ENCODE measurements around the gene ZNF710.
A peak's percentile ranks its signal among the peaks of the same experiment; 100 is the strongest.

The ZNF710 gene

GRCh38 chr15:90019611-90020010 is 18.5 kb downstream of the ZNF710 start:
- no peak for DNase-seq

DNA sequence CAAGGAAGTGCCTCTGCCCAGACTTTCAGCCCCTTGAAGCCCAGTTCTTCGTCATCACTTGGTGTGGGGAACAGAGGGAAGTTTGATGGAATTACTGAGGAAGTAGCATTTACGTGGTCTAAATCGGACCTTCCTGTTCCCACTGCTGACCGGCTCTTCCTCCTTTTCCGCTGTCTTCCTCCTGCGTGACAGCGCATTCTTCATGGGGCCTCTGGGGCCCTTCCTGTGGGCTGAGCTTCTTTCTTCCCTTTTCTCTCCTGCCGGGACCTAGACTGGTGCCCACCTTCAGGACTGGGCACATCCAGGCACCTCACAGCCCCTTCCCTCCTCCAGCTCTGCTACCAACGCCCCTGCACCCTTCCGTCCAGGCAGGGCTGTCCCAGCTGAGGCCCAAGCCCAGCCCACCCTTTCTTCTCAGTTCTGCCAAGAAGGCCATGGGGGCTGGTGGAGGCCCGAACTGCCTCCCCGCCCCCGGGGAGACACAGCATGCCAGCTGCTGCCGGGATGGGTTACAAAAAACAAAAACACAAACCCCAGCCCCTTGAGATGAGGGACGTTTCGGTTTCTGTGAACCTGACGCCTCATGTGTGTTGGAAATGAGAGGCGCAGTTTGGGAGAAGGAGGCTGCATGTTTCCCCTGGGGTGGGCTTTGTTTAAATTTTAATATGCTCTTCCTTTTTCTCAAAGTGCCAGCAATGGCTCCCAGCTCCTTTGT is 19.1 kb downstream of the ZNF710 start:
- DNase-seq, result no peak

DNA sequence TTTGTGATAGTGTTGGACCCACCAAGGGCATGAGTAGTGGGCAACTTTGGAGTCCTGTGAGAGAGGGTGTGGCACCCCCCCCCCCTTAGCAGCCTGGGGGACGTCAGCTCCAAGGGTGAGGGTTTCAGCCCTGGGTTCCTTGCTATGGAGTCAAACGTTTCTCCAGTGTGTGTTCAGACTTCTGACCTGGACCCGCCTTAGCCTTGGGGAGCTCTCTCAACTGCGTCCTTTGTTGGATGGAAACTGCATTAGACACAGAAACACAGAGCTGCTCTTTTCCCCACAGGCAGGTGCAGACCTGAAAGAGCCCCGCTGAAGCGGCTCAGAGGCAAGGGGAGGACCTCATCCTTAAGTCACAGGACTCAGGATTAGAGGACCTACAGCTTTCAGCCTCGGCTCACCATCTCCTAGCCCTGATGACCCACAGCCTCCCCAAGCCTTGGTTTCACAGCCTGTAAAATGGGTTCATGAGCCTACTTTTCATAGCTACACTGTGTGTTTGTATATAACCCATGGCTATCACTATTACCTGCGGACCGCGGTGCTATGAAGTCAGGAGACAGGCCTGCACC is 19.9 kb downstream of the ZNF710 start:
- no peak for DNase-seq

DNA sequence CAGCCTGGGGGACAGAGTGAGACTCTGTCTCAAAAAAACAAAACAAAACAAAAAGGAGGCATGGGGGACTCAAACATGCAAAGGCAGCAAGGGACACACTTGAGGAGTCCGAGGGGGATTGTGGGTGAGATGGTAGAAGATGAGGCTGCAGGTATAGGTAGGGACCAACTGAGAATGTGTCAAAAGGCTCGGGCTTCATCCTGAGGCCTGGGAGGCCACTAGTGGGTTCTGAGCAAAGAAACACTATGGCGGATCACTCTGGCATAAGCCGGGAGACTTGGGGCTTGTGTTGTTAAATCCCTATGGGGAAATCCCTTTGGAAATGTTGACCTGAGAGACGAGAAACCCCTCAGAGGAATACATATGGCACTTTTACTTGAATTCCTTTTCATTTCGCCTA is 21.2 kb downstream of the ZNF710 start:
- no peak for DNase-seq

DNA sequence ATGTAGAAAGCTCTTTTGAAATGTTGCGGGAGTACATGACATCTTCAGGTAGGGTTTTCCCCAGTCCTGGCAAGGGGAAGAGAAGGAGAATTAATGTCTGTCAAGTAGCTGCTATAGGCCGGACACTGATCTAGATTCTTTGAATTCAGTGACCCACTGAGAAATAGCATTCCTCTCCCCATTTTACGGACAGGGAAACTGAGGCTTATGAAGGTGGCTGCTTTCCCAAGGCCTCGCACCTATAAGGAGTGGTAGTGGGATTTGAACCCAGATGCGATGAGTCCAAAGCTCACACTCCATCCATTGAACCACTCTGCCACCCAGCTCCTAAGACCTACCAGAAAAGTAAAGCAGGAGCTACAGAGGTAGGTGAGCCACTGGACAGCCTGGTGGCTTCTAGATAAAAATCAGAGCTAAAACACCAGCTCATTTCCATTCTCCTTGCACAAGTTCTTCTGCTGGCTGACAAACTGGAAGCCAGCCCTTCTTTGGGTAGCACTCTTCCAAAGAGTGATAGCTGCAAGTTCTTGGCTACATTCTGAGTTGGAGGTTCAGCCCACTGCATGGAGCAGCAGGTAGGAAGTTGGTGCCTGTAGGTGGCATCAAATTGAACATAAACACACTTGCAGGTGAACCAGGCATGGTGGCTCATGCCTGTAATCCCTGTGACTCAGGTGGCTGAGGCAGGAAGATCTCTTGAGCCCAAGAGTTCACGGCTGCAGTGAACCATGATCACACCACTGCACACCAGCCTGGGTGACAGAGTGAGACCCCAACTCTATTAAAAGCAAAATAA is 22.0 kb downstream of the ZNF710 start:
- no peak for DNase-seq

GRCh38 chr15:90024406-90024805 is 23.3 kb downstream of the ZNF710 start:
- no peak for DNase-seq

- DNase-seq, result no peak
Measured at GRCh38 chr15:90025489-90026033, 24.4 kb downstream of the ZNF710 start.

- no peak for DNase-seq
Measured at GRCh38 chr15:90028376-90028944, 27.3 kb downstream of the ZNF710 start.

DNA sequence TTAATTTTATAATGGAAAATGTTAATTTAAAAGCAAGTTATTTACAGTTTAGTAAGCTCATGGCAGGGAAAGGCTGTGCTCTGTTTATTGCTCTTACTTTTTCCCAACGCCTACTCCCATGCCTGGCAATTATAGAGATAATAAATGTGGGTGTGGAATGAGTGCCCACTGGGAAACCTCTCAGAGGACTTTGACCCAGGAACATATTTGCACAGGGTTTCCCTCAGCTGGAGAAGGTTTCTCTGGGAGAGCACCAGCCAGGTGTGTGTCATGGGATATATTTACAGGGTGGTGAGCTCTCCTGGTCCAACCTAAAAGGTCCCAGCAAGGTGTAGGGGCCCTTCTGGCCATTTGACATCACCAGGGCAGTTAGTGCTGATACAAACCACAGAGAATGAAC is 27.9 kb downstream of the ZNF710 start:
- no peak for DNase-seq

- no peak for DNase-seq
Measured at GRCh38 chr15:90030376-90030775, 29.3 kb downstream of the ZNF710 start.

GRCh38 chr15:90031231-90031791 is 30.2 kb downstream of the ZNF710 start:
- no peak for DNase-seq

- DNase-seq, result no peak
Measured at GRCh38 chr15:90033006-90033405, 31.9 kb downstream of the ZNF710 start.

- DNase-seq, result no peak
Measured at GRCh38 chr15:90033448-90033847, 32.3 kb downstream of the ZNF710 start.

DNA sequence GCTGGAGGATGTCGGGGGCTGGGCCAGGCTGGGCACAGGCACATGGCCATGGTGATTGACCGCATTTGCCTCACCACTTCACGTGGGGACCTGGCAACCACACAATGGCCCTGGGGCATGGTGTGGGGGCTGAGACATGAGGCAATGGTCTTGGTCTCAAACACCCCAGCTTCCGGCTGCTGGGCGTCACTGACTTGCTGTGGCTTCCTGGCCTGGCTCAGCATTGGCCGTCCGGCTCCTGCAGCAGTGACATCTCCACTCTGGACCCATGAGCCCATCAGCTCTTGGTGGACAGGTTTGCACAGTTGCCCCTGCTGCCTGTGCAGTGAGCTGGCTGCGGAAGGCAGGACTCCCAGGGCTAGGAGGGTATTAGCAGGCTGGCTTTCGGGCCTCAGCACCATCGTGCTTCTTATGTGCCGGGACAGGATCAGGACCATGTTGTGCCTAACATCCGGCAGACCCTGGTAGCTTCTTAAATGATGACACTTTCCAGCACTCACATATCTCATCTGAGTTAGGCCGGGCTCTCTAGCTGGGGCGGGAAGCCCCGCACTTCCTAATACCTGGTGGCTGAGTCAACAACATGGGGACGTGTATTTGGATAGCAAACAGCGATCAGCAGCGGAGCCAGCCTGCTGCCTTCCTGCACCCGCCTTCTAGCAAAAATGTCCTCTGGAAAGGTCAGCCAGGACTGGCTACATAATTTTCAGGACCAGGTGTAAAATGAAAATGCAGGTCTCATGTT is 34.1 kb downstream of the ZNF710 start:
- DNase-seq, result peak; percentile 62

- no peak for DNase-seq
Measured at GRCh38 chr15:90035840-90036230, 34.7 kb downstream of the ZNF710 start.

DNA sequence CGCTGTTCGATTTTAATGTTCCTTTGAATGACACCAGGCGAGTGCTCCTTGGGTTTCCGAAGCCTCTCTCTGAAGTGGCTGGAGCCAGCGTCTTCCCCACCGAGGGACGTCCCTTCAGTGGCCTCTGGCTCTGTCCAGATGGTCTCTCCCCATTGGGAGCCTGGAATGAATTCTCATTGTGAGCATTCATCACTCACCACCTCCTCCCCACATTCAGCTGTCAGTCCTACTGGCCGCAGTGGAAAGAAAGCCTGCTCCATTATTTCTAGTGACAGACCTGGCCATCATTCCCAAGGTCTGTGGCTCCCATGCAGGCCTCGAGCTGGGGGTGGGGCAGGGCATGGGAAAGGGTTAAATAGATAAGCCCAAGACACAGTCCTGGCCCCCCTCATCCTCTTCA is 35.2 kb downstream of the ZNF710 start:
- DNase-seq, result no peak

DNA sequence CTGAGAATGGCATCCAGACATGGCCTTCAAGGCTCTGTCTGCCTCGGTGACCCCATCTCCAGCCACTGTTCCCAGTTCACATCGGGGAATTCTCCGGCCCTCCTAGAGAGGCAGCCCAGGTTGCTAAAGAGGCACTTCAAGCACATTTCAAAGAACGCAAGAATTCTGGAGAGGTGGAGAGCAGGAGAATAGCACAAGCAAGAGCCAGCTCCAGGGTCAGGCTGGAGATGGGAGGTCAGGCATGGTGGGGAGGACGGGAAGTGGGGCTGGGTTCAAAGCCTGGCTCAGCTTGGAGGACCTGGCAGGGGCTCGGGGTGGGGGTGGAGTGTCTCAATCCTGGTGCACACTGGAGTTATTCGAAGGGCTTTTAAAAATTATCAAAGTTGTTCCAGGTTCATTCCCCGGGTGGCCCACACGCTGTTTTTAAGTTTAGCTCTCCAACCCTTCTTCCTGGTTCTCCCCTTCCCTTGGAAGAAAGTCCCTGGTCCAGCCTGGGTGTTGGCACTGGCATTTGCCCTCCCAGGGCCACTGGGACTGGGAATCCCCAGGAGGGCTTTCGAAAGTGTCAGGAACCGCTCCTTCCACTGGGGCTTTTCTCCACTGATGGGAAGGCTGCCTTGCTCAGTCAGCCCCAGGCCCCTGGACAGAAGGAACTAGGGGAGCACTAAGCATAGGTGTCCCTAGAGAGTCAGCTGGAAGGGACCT is 35.8 kb downstream of the ZNF710 start:
- DNase-seq, result no peak

DNA sequence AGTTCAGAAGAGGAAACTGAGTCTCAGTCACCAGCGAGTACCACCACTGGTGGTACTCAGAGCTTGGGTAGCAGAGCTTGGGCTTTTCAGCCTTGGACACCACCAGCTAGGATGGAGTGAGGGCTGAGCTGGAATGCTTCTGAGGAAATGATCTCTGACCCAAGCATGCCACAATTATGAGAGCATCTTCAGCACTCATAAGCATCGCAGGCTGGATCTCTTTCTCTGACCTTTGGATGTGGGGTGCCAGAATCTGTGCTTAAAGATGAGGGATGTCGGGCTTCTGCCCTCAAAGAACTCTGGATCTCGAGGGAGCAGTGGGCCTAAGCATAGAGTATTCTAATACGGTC is 36.4 kb downstream of the ZNF710 start:
- DNase-seq, result no peak

DNA sequence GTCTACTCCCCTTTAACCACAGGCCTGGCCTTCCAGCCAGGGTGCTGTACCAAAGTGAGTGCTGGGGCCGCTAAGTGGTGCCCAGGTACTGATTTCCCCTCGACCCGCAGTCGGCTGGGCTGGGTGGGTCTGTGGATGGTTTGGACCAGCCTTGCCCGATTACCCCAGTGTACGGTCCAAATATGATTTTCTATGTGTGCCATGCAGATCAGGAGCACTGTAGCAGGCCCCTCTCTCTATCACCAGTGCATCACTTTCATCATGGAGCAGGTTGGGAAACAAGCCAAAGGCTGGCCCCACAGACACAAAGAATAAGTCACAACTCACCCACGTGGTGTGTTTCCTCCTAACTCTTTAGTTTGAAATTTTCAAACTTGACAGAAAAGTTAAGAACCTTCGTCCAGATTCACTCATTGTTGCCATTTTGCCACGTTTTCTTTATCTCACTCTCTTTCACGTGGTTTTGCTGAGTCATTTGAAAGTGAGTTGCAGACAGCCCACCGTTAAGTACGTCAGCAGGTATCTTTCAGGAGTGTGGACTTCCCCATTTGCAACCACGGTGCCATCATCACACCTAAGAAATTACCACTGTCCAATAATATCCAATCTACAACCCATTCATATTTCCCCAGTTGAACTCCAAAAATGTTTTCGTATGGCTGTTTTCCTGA is 37.0 kb downstream of the ZNF710 start:
- DNase-seq, result no peak

DNA sequence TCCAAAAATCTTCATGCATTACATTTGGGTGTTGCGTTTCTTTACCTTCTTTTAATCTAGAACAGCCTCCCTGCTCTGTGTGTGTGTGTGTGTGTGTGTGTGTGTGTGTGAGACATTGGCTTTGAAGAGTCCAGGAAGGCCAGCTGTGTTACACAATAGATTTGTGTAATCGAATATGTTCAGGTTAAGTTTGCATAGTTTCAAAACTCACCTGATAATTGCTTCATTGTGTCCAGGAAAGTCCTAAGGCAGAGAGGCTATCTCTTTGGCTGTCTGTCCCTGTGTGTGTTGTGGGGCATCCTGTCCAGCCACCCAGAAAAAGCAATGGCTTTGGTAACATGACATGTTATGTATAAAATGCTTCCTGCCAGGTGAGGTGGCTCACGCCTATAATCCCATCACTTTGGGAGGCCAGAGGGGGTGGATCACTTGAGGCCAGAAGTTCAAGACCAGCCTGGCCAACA is 37.5 kb downstream of the ZNF710 start:
- no peak for DNase-seq

- no peak for DNase-seq
Measured at GRCh38 chr15:90039996-90040395, 38.9 kb downstream of the ZNF710 start.

Measured in NCI-H774 (cell line).